H9 (cell line): Measurements from ENCODE around the gene YIPF5. TPM values are rescaled to one million over a fixed set of nuclear protein-coding genes. Genes with fewer than 3 reads are reported as not detected.

Experiments
- DNase-seq: peaks from one replicate; pipeline ENCODE4 v3.0.0-alpha.2; 2017
- H2AFZ ChIP-seq: one replicate; pipeline ENCODE4 v1.6.1; 2013; ENCODE audit warnings: mild to moderate bottlenecking, low read length, control low read depth, moderate library complexity
- H2AK5ac ChIP-seq: 2 replicates; pipeline ENCODE4 v1.6.1; 2013; ENCODE audit warnings: low read length, control low read depth, mixed read lengths; ENCODE audit not compliant: insufficient read length
- H2BK120ac ChIP-seq: one replicate; pipeline ENCODE4 v1.6.1; 2013; ENCODE audit warnings: low read depth, mild to moderate bottlenecking, low read length, control low read depth, inconsistent platforms; ENCODE audit not compliant: poor library complexity, severe bottlenecking
- H2BK12ac ChIP-seq: 2 replicates; pipeline ENCODE4 v1.6.1; 2013; ENCODE audit warnings: low read length, control low read depth, mixed read lengths, low read depth; ENCODE audit not compliant: insufficient read length
- H2BK15ac ChIP-seq: 2 replicates; pipeline ENCODE4 v1.6.1; 2013; ENCODE audit warnings: low read depth, low read length, control low read depth
- H2BK20ac ChIP-seq: one replicate; pipeline ENCODE4 v1.6.1; 2013; ENCODE audit warnings: low read depth, mild to moderate bottlenecking, low read length, control low read depth, inconsistent platforms; ENCODE audit not compliant: poor library complexity, severe bottlenecking
- H2BK5ac ChIP-seq: 2 replicates; pipeline ENCODE4 v1.6.1; 2013; ENCODE audit warnings: low read length, control low read depth, mixed read lengths; ENCODE audit not compliant: insufficient read length
- H3K14ac ChIP-seq: 2 replicates; pipeline ENCODE4 v1.6.1; 2013; ENCODE audit warnings: low read length, control low read depth; ENCODE audit not compliant: insufficient read depth
- H3K18ac ChIP-seq: 2 replicates; pipeline ENCODE4 v1.6.1; 2013; ENCODE audit warnings: low read depth, mild to moderate bottlenecking, mixed read lengths, low read length, control low read depth; ENCODE audit not compliant: insufficient read length
- H3K23ac ChIP-seq: 2 replicates; pipeline ENCODE4 v1.6.1; 2013; ENCODE audit warnings: low read length, control low read depth, mixed read lengths, low read depth; ENCODE audit not compliant: insufficient read length
- H3K23me2 ChIP-seq: 2 replicates; pipeline ENCODE4 v1.6.1; 2013; ENCODE audit warnings: low read depth, mild to moderate bottlenecking, mixed read lengths, low read length, control low read depth; ENCODE audit not compliant: insufficient read length, poor library complexity, severe bottlenecking
- H3K27ac ChIP-seq: 2 replicates; pipeline ENCODE4 v1.5.1; 2013; ENCODE audit warnings: low read length, control low read depth, mixed read lengths, low read depth; ENCODE audit not compliant: insufficient read length
- H3K27me3 ChIP-seq: 2 replicates; pipeline ENCODE4 v1.6.1; 2013; ENCODE audit warnings: low read length, control low read depth, inconsistent platforms; ENCODE audit not compliant: insufficient read depth
- H3K4ac ChIP-seq: 2 replicates; pipeline ENCODE4 v1.6.1; 2013; ENCODE audit warnings: low read depth, mild to moderate bottlenecking, control low read depth, inconsistent platforms, low read length, moderate library complexity
- H3K4me1 ChIP-seq: 2 replicates; pipeline ENCODE4 v1.6.1; 2013; ENCODE audit warnings: low read length, control low read depth, inconsistent platforms; ENCODE audit not compliant: insufficient read depth
- H3K4me2 ChIP-seq: 2 replicates; pipeline ENCODE4 v1.6.1; 2013; ENCODE audit warnings: low read length, control low read depth, mixed read lengths; ENCODE audit not compliant: insufficient read length, insufficient read depth
- H3K56ac ChIP-seq: 2 replicates; pipeline ENCODE4 v1.6.1; 2013; ENCODE audit warnings: low read depth, mild to moderate bottlenecking, mixed read lengths, low read length, control low read depth; ENCODE audit not compliant: insufficient read length
- H3K79me1 ChIP-seq: 2 replicates; pipeline ENCODE4 v1.6.1; 2013; ENCODE audit warnings: low read depth, mild to moderate bottlenecking, moderate library complexity, low read length, control low read depth, inconsistent platforms; ENCODE audit not compliant: insufficient read depth, poor library complexity, severe bottlenecking
- H3K79me2 ChIP-seq: 2 replicates; pipeline ENCODE4 v1.6.1; 2013; ENCODE audit warnings: low read length, control low read depth, inconsistent platforms; ENCODE audit not compliant: insufficient read depth
- H3K9ac ChIP-seq: 2 replicates; pipeline ENCODE4 v1.6.1; 2013; ENCODE audit warnings: low read length, control low read depth, mixed read lengths; ENCODE audit not compliant: insufficient read length; ENCODE audit errors: extremely low read depth
- H3K9me3 ChIP-seq: one replicate; pipeline ENCODE4 v1.6.1; 2013; ENCODE audit warnings: low read depth, low read length, inconsistent platforms; ENCODE audit not compliant: control insufficient read depth
- H3T11ph ChIP-seq: one replicate; pipeline ENCODE4 v1.6.1; 2013; ENCODE audit warnings: mild to moderate bottlenecking, low read length, control low read depth, inconsistent platforms
- H4K20me1 ChIP-seq: one replicate; pipeline ENCODE4 v1.6.1; 2013; ENCODE audit not compliant: control insufficient read depth, insufficient read length, insufficient read depth
- H4K5ac ChIP-seq: 2 replicates; pipeline ENCODE4 v1.6.1; 2013; ENCODE audit warnings: low read depth, mild to moderate bottlenecking, mixed read lengths, low read length, control low read depth; ENCODE audit not compliant: insufficient read length
- H4K8ac ChIP-seq: replicated peaks from 2 replicates; pipeline ENCODE4 v1.6.1; 2013; ENCODE audit warnings: low read length, control low read depth, mixed read lengths, low read depth; ENCODE audit not compliant: insufficient read length
- H4K91ac ChIP-seq: 2 replicates; pipeline ENCODE4 v1.6.1; 2013; ENCODE audit warnings: low read depth, mild to moderate bottlenecking, moderate library complexity, mixed read lengths, low read length, control low read depth; ENCODE audit not compliant: insufficient read length
- H3K27ac Mint-ChIP-seq, 3 experiments: 2 replicates in 2 of 3; 3 replicates in 1 of 3; pipeline ENCODE4 v1.8.0; 2020 to 2021; ENCODE audit warnings: mixed read lengths in 3 of 3, mild to moderate bottlenecking in 1 of 3, moderate library complexity in 1 of 3
- H3K27me3 Mint-ChIP-seq: 2 replicates; pipeline ENCODE4 v1.8.0; 2021; ENCODE audit warnings: low read depth, mild to moderate bottlenecking, moderate library complexity, mixed read lengths
- H3K36me3 Mint-ChIP-seq, 3 experiments: 2 replicates in 2 of 3; 3 replicates in 1 of 3; pipeline ENCODE4 v1.8.0; 2020 to 2021; ENCODE audit warnings: low read depth in 3 of 3, mixed read lengths in 3 of 3; ENCODE audit not compliant: insufficient read depth in 1 of 3
- H3K4me1 Mint-ChIP-seq, 2 experiments: 2 replicates each; pipeline ENCODE4 v1.8.0; 2020; ENCODE audit warnings: mixed read lengths in 2 of 2
- H3K4me3 Mint-ChIP-seq, 2 experiments: 2 replicates in 1 of 2; 3 replicates in 1 of 2; pipeline ENCODE4 v1.8.0; 2020 to 2021; ENCODE audit warnings: mild to moderate bottlenecking in 2 of 2, mixed read lengths in 2 of 2, moderate library complexity in 1 of 2
- H3K9me3 Mint-ChIP-seq, 2 experiments: 2 replicates in 1 of 2; 3 replicates in 1 of 2; pipeline ENCODE4 v1.8.0; 2020; ENCODE audit warnings: mild to moderate bottlenecking in 2 of 2, mixed read lengths in 2 of 2, moderate library complexity in 1 of 2
- CTCF ChIP-seq: fragments of 200-600 bp; sonication (generic); conservative IDR thresholded peaks from 3 replicates; pipeline ENCODE4 v1.8.0; 2021; ENCODE audit warnings: antibody characterized with exemption, mild to moderate bottlenecking
- WGBS: extraction: QIAGEN DNeasy Blood & Tissue Kit; methylation state at CpG from one replicate; pipeline ENCODE4 v1.1.7; 2013; ENCODE audit warnings: missing lambda C conversion rate, low lambda C conversion rate, mixed read lengths; ENCODE audit not compliant: insufficient read length; ENCODE audit errors: extremely low coverage; 5-methylcytosine and 5-hydroxymethylcytosine counted together
- total RNA-seq: library from RNA; stranded (reverse); gene quantifications from 2 replicates; pipeline ENCODE4 v1.2.1, GENCODE V29; 2021

Gene YIPF5
- total RNA-seq, 1 experiment from 2014 or later: 44.6 TPM

DNA sequence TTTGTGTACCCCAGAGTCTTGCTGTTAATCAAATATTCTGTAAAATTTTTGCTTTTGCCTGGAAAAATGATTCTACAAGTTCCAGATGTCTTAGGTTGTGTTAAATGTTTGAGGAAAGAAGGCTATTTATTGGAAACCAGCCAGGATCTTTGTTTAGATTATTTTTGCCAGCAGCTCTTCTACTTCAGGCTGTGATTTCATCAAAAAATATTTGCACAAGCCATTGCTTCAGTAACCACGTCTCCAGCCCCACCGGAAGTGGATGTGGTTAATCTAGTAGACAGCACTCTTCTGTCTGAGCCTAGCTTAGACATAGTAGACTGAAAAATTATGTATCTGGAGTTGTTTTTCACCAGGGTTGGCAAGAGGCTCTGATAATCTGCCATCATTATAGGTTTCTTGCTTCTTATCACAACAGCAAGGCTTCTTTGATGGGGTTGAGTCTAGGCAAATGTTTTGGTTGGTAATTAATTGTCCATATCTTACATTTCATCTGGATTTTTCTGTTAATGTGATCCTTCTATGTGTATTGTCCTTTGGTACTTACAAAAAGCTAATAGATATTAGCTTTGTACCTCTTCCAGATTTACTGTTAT is 17.3 kb upstream of the YIPF5 start:
- no peak overlapping the region for H3K27ac ChIP-seq
- Mint-ChIP-seq H3K27ac (no peak overlapping the region), H3K4me1 (no peaks in the 10 kb centered on the region), H3K27me3 (peaks cover 2% of the 10 kb centered on the region; the same call in 1 of the 2 replicates), H3K4me3 (no peak overlapping the region), H3K9me3 (no peaks in the 10 kb centered on the region), H3K36me3 (no peaks in the 10 kb centered on the region)
- no peak overlapping the region for H2AFZ ChIP-seq
- H4K20me1 ChIP-seq: no peaks in the 10 kb centered on the region
- no peak overlapping the region for H2BK120ac ChIP-seq
- no peak overlapping the region for H4K5ac ChIP-seq
- H3K23me2 ChIP-seq: no peaks in the 10 kb centered on the region
- no peak overlapping the region for H2BK15ac ChIP-seq
- no peaks in the 10 kb centered on the region for H3K4me1 ChIP-seq
- H3K9me3 ChIP-seq: no peaks in the 10 kb centered on the region
- no peak overlapping the region for H3T11ph ChIP-seq
- H4K91ac ChIP-seq: no peak overlapping the region
- H3K56ac ChIP-seq: no peak overlapping the region
- H3K14ac ChIP-seq: no peak overlapping the region
- no peak overlapping the region for H3K18ac ChIP-seq
- no peak overlapping the region for H2BK12ac ChIP-seq
- H3K23ac ChIP-seq: no peak overlapping the region
- H3K9ac ChIP-seq: no peak overlapping the region
- H3K4ac ChIP-seq: no peak overlapping the region
- H3K27me3 ChIP-seq: no peaks in the 10 kb centered on the region
- no peak overlapping the region for H4K8ac ChIP-seq
- TF ChIP-seq CTCF: no peak
- no peak for DNase-seq
- no peak overlapping the region for H2BK5ac ChIP-seq
- no CpG with 5 or more reads among the region's 2 CpGs for WGBS
- H3K79me2 ChIP-seq: no peaks in the 10 kb centered on the region
- no peak overlapping the region for H2AK5ac ChIP-seq
- H2BK20ac ChIP-seq: no peak overlapping the region
- H3K79me1 ChIP-seq: no peaks in the 10 kb centered on the region
- no peak overlapping the region for H3K4me2 ChIP-seq
